KMS-11 (cell line): Measurements from ENCODE around the gene SPPL2A.

ENCODE experiments used
- H2AFZ ChIP-seq: fragments of 200-600 bp; sonication (generic); 2 replicates; pipeline ENCODE4 v1.6.1; 2016; ENCODE audit warnings: antibody characterized with exemption, mixed run types, low read depth
- H3K27ac ChIP-seq: fragments of 200-600 bp; sonication (generic); 2 replicates; pipeline ENCODE4 v1.6.1; 2016; ENCODE audit warnings: mild to moderate bottlenecking, mixed run types
- H3K27me3 ChIP-seq: fragments of 200-600 bp; sonication (generic); 2 replicates; pipeline ENCODE4 v1.6.1; 2017; ENCODE audit warnings: mild to moderate bottlenecking, low read depth, mixed run types, moderate library complexity; ENCODE audit not compliant: insufficient read depth
- H3K36me3 ChIP-seq: fragments of 200-600 bp; sonication (generic); 2 replicates; pipeline ENCODE4 v1.6.1; 2017; ENCODE audit warnings: mild to moderate bottlenecking, mixed run types; ENCODE audit not compliant: insufficient read depth
- H3K4me1 ChIP-seq: fragments of 200-600 bp; sonication (generic); 2 replicates; pipeline ENCODE4 v1.6.1; 2016; ENCODE audit warnings: mild to moderate bottlenecking, low read depth, mixed run types; ENCODE audit not compliant: poor library complexity, severe bottlenecking
- H3K4me2 ChIP-seq: fragments of 200-600 bp; sonication (generic); 2 replicates; pipeline ENCODE4 v1.7.0; 2016; ENCODE audit warnings: mild to moderate bottlenecking, mixed run types
- H3K4me3 ChIP-seq: fragments of 200-600 bp; sonication (generic); IDR thresholded peaks from 2 replicates; pipeline ENCODE4 v1.6.1; 2017; ENCODE audit warnings: low read depth, low read length, mixed read lengths; ENCODE audit not compliant: insufficient read depth
- H3K79me2 ChIP-seq: fragments of 200-600 bp; sonication (generic); 2 replicates; pipeline ENCODE4 v1.6.1; 2016; ENCODE audit warnings: low read depth, mixed run types; ENCODE audit not compliant: insufficient read depth
- H3K9ac ChIP-seq: fragments of 200-600 bp; sonication (generic); 2 replicates; pipeline ENCODE4 v1.6.1; 2016; ENCODE audit warnings: mild to moderate bottlenecking, mixed run types
- H4K20me1 ChIP-seq: fragments of 200-600 bp; sonication (generic); 2 replicates; pipeline ENCODE4 v1.6.1; 2016; ENCODE audit warnings: mild to moderate bottlenecking, mixed run types; ENCODE audit not compliant: insufficient read depth
- TF ChIP-seq, protein P1 (sequence below): fragments of 200-600 bp; sonication (generic); conservative IDR thresholded peaks from 2 replicates; pipeline ENCODE4 v1.6.1; 2017; ENCODE audit warnings: low read depth, mild to moderate bottlenecking, antibody characterized with exemption, low read length, moderate library complexity, mixed read lengths

Gene SPPL2A

GRCh38 chr15:50810128-50810527, 44.6 kb upstream of the SPPL2A start:
- H4K20me1 ChIP-seq: no peaks in the 10 kb centered on the region
- no peaks in the 10 kb centered on the region for H3K79me2 ChIP-seq
- TF ChIP-seq, protein P1, sequence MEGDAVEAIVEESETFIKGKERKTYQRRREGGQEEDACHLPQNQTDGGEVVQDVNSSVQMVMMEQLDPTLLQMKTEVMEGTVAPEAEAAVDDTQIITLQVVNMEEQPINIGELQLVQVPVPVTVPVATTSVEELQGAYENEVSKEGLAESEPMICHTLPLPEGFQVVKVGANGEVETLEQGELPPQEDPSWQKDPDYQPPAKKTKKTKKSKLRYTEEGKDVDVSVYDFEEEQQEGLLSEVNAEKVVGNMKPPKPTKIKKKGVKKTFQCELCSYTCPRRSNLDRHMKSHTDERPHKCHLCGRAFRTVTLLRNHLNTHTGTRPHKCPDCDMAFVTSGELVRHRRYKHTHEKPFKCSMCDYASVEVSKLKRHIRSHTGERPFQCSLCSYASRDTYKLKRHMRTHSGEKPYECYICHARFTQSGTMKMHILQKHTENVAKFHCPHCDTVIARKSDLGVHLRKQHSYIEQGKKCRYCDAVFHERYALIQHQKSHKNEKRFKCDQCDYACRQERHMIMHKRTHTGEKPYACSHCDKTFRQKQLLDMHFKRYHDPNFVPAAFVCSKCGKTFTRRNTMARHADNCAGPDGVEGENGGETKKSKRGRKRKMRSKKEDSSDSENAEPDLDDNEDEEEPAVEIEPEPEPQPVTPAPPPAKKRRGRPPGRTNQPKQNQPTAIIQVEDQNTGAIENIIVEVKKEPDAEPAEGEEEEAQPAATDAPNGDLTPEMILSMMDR: no peak
- H3K27me3 ChIP-seq: no peaks in the 10 kb centered on the region
- no peaks in the 10 kb centered on the region for H3K36me3 ChIP-seq
- no peak overlapping the region for H3K4me3 ChIP-seq
- no peak overlapping the region for H2AFZ ChIP-seq
- no peak overlapping the region for H3K27ac ChIP-seq
- H3K4me1 ChIP-seq: no peaks in the 10 kb centered on the region
- no peak overlapping the region for H3K9ac ChIP-seq
- no peak overlapping the region for H3K4me2 ChIP-seq

- H2AFZ ChIP-seq: no peak overlapping the region
- no peaks in the 10 kb centered on the region for H3K27me3 ChIP-seq
- no peaks in the 10 kb centered on the region for H3K36me3 ChIP-seq
- no peak overlapping the region for H3K4me2 ChIP-seq
- no peaks in the 10 kb centered on the region for H3K4me1 ChIP-seq
- H3K4me3 ChIP-seq: no peak overlapping the region
- no peaks in the 10 kb centered on the region for H3K79me2 ChIP-seq
- TF ChIP-seq, protein P1: no peak
- H4K20me1 ChIP-seq: no peaks in the 10 kb centered on the region
- no peak overlapping the region for H3K9ac ChIP-seq
- no peak overlapping the region for H3K27ac ChIP-seq
These were observed 43.2 kb upstream of the SPPL2A start for GRCh38 chr15:50808728-50809127.

- no peaks in the 10 kb centered on the region for H3K27me3 ChIP-seq
- no peak overlapping the region for H3K27ac ChIP-seq
- no peaks in the 10 kb centered on the region for H3K36me3 ChIP-seq
- H3K4me3 ChIP-seq: no peak overlapping the region
- H2AFZ ChIP-seq: no peak overlapping the region
- H3K4me2 ChIP-seq: no peak overlapping the region
- TF ChIP-seq, protein P1: no peak
- H3K4me1 ChIP-seq: no peaks in the 10 kb centered on the region
- H4K20me1 ChIP-seq: no peaks in the 10 kb centered on the region
- no peak overlapping the region for H3K9ac ChIP-seq
- H3K79me2 ChIP-seq: no peaks in the 10 kb centered on the region
These were observed 38.1 kb upstream of the SPPL2A start for GRCh38 chr15:50803479-50804180.

DNA sequence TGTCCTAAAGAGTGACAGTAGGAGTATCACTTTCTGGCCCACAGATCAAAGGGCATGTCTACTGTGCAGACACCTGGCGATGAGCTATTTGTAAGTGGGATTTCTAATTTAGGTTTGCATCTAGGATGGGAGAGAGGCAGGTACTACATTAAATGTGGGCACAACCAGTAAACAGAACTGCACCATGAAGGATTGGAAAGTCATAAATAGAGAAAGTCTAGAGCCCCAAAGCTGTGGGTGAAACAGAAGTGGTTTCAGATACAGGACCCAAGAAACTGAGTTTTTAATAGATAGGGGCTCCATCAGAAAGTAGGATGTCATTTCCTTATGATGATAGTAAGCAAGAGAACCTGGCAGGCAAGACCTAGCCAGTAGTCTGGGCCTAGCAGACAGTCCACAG, 35.2 kb upstream of the SPPL2A start:
- Histone ChIP-seq H3K27me3 (no peaks in the 10 kb centered on the region), H3K4me3 (no peak overlapping the region), H3K79me2 (no peaks in the 10 kb centered on the region), H2AFZ (no peak overlapping the region), H3K27ac (no peak overlapping the region), H3K36me3 (no peaks in the 10 kb centered on the region), H3K4me1 (no peaks in the 10 kb centered on the region), H3K9ac (no peak overlapping the region), H4K20me1 (no peaks in the 10 kb centered on the region), H3K4me2 (no peak overlapping the region)
- TF ChIP-seq, protein P1: no peak
